ENCODE results near the gene SEPTIN1.

DNA sequence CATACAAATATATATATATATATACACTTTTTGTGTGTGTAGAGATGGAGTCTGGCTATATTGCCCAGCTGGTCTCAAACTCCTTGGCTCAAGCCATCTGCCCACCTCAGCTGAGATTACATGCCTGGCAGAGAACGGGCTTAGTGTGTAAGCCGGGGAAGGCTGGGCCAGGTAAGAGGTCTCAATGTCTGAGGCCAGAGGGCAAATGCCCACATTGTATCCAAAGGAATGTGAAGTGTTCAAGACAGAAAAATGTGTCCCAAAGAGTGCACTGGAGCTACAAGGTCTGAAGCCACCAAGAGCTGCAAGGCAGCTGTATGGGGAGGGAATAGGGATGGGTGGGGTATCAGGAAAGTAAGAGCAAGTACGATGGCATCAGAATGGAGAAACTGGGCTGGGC, 36.1 kb downstream of the SEPTIN1 start:
- TF ChIP-seq, protein P1, sequence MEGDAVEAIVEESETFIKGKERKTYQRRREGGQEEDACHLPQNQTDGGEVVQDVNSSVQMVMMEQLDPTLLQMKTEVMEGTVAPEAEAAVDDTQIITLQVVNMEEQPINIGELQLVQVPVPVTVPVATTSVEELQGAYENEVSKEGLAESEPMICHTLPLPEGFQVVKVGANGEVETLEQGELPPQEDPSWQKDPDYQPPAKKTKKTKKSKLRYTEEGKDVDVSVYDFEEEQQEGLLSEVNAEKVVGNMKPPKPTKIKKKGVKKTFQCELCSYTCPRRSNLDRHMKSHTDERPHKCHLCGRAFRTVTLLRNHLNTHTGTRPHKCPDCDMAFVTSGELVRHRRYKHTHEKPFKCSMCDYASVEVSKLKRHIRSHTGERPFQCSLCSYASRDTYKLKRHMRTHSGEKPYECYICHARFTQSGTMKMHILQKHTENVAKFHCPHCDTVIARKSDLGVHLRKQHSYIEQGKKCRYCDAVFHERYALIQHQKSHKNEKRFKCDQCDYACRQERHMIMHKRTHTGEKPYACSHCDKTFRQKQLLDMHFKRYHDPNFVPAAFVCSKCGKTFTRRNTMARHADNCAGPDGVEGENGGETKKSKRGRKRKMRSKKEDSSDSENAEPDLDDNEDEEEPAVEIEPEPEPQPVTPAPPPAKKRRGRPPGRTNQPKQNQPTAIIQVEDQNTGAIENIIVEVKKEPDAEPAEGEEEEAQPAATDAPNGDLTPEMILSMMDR (IDR thresholded peaks at IDR 0.05), result no peak
- no peak for TF ChIP-seq POLR2A (IDR thresholded peaks at IDR 0.05)
